GM21390 (cell line): ENCODE data around the gene DNAJC5.

Experiments used
- ATAC-seq: cut with Tn5 transposase; IDR thresholded peaks from one replicate; pipeline ENCODE4 v1.9.1; 2021; ENCODE audit not compliant: unreplicated experiment

DNAJC5 gene

DNA sequence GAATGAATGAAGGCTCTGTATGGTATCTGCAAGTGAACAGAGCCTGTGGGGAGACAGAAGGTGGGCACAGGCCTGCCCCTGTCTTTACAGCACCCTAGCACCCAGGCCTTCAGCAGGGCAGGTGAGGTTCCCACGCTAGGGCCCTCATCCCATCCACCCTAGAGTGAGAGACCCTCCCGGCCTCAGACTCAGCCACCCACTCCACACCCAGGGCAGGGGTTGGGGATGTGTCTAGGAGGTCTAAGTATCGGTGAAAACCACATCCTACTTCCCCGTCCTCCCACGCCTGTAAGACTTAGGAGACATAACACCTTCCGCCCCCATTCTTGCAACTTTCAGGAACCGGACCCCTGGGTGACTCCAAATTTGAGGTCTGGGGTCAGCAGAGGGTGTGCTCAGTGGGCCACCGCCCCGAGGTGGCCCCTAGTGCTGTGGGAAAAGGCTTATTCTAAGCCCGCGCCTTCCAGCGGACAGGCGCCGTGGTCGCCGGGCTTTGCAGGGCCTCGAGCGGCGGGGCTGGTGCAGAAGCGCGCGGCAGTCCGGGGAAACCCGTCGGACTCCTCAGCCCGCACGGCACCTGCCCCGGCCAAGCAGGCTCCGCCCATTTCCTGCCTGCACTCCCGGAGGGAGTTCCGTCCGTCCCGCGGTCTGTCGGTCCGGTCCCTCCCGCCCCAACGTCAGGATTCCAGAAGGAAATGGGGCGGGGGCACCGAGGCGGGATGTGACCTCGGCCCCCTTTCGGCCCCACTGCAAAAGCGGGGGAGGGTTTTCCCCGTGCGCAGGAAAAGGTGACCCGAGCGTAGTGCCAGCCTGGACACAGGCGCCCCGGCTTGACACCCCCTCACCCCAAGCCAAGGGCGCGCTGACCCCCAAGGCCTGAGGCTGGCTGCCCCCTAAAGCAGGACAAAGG, 83.6 kb downstream of the DNAJC5 start:
- ATAC-seq: no peak

DNA sequence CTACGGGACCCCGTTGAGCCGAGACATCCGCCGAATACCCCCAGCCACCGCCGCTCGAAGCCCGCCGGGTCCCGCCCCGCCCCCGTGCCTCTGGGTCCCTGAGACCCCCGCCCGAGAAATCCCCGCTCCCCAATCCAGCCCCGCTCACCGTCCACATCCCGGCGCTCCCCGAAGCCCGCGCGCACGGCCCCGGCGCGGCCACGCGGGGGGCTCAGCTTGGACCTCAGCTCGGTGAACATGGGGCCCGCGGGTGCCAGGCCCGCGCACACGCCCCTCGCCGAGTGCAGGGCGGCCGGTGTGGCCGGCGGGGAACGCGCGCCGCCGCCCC, 84.3 kb downstream of the DNAJC5 start:
- ATAC-seq: no peak

DNA sequence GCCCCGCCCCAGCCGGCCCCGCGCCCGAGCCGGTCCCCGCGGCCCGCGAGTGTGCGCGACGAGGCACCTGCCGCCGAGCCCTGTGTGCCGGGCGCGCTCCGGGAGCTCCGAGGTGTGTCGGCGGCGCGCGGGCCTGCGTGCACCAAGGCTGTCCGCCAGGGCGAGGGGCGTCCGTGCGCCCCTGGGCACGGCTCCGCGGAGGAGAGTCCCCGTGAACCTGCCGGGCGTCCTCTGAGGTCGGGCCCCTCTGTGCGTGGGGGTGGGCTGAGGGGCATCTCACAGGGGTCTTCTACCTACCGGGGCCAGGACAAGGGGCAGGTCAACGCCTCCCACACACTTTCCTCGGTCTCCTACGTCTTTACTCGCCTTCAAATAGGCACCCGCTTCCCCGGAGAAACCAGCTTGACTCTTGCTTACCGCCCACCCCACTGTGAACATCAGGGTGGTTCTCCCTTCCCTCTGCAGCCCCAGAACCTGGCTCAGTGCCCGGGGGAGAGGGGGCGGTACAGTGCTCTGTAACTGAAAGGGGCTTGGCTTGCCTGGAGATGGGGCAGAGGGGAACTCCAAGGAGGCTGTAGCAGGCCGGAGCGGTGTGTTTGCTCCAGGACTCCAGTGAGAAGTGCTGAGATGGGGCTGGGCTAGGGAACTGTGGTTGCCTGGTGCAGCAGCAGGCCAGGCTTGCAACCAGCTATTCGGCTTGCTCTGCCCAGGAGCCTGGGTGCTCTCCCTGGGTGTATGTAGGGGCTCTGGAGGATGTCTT, 84.8 kb downstream of the DNAJC5 start, which contains the start of gene SAMD10:
SAMD10 (minus strand) TSS at position 86 of the 760 bp plus-strand sequence. CDS start 175 bp downstream, outside the sequence.
- peak; percentile 29 for ATAC-seq

DNA sequence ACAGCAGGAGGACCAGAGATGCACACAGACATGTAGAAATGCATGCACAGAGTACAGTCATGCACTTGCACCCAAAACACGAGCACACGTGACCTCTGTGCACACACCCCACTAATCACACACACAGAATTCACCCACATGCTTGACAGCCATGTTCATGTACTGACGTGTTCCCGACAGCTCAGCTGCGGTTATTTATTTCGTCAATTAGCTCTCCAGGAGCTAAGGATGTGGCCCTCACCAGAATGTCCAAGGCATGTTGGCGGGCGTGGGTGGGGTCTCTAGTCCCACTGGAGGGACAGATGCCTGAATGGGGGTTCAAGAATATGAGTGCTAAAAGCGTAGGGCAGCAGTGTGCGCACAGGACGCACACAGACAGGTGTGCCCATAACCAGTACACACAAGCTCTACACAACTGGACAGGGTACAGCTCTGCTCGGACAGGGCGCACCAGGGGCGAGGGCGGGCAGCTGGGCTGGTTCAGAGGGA, 85.4 kb downstream of the DNAJC5 start:
- ATAC-seq: peak; percentile 4

DNA sequence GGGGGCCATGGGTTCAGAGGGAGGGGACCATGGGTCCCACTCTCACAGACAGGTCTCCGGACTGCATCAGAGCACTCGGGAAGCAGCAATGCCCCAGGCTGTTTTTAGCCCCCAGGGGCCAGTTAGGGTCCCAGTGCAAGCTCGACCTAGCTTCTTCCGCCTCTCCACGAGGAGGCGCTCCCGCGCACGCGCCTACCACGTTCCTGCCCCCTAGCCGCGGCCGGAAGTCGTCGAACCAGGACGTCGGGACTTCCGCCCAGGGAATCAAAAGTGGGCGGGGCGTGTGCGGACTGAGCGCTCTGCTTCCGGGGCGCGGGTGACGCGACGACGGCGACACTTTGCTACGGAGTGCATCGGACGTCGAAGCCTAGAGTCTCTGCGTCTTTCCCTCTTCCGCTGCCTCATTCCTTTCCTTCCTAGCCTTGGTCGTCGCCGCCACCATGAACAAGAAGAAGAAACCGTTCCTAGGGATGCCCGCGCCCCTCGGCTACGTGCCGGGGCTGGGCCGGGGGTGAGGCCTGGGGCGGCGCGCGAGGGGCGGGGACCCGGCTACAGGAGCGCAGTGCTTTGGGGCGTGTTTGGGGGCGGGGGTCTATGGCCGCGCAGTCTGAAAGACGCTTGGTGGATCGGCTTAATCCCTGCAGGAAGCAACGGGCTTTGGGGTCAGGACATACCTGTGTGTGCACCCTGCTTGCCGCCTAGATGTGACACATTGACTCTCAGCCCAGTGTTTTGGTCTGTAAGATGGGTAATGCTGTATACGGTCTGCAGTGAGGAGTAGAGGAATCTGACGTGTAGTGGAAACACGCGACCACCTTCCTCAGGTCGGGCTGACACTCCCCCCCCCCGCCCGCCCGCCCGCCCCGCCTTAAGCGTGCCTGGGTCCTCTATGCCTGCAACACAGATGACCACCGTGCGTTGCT, 86.1 kb downstream of the DNAJC5 start, which contains the start of gene PRPF6:
PRPF6 (plus strand) TSS at position 327 of the 923 bp plus-strand sequence; CDS start at position 441, 114 bp downstream.
- peak; percentile 47 for ATAC-seq

DNA sequence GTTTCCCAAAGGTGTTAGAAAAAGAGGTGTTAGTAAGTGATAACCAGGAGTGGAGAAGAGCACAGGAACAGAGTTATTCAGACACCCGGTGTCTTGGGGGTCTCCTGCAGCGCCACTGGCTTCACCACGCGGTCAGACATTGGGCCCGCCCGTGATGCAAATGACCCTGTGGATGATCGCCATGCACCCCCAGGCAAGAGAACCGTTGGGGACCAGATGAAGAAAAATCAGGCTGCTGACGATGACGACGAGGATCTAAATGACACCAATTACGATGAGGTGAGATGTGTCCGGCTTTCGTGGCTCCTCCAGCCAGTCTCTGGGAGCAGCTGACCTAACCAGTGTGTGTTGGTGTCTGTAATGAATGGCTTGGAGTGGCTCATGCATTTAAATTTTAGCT, 88.0 kb downstream of the DNAJC5 start:
- ATAC-seq: no peak
